ENCODE measurements around the gene MCTP2.

Gene MCTP2

DNA sequence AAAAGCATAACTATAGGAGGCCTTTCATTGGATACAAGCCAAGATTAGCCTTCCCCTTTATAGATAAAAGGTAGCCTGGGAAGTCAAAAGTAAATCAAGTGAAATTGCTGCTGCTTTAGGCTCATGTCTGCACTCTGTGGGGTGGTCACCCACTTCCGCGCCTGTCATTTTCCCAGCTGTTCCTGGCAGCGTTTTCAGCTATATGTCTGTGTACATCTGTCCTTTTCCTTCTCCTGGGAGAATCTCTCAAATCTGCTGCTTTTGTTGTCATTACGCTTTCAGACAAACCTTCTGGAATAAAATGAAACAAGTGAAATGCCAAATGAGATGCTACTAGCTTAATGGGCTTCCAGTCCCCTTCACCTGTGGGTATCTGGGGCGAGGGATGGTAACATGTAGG, 211.8 kb downstream of the MCTP2 start:
- Histone ChIP-seq H3K4me3 (no peak overlapping the region), H3K27me3 (ENCODE audit: low read depth) (no peaks in the 10 kb centered on the region), H3K4me1 (no peaks in the 10 kb centered on the region), H3K9me3 (no peaks in the 10 kb centered on the region), H3K36me3 (replicated peaks) (no peaks in the 10 kb centered on the region)
- DNase-seq (ENCODE audit: low spot score in 2 of 2): no peak
- in situ Hi-C loops (cut with MboI; ENCODE audit: low sequenced_read_pairs): no loop called here

DNA sequence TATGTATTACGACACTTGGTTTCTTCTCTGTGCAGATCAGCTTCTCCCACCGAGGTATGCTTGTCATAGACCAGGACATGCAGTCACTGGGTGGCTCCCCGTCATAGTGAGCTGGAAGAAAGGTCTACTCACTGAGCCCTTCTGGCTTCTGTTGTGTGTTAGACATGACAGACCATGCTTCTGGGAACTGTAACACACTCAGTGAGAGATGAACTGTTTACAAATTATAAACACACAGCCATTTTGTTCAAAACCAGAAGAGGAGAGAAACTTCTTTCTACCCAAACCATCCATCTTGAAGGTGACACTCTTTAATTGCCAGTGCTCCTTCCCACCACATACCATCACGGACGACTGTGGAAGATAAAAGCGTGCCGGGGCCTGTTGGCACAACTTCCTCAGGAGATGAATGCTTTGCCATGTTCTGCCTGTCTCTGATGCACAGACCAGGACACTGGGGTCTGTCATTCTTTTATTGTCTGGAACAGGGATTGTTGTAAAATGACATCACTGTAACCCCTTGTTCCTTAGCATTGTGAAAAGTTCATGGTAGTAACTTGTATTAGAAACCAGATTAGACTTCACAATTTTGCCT, 214.3 kb downstream of the MCTP2 start:
- Histone ChIP-seq H3K4me1 (no peaks in the 10 kb centered on the region), H3K27me3 (ENCODE audit: low read depth) (no peaks in the 10 kb centered on the region), H3K4me3 (no peak overlapping the region), H3K9me3 (no peaks in the 10 kb centered on the region), H3K36me3 (replicated peaks) (no peaks in the 10 kb centered on the region)
- DNase-seq (ENCODE audit: low spot score in 2 of 2): no peak
- in situ Hi-C loops (cut with MboI; ENCODE audit: low sequenced_read_pairs): no loop called here

DNA sequence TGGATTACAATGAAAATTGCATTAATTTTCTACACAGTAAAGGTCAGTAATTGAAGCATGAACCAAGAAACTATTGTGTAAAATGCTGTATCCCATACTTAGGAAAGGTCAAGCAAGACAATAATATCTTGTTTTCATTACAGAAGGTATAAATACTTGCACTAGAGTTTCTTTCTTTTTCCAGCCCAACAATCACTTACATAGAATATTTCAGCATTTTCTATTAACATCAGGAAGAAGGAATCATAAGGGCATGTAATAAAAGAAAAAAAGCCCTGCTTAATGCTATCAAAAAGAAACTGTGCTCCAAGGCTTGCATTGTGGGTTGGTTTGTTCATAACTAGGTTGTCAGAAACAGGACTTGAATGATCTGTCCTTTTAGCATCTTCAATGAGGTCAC, 215.1 kb downstream of the MCTP2 start:
- H3K27me3 ChIP-seq (ENCODE audit: low read depth): no peaks in the 10 kb centered on the region
- no peak for DNase-seq (ENCODE audit: low spot score in 2 of 2)
- H3K4me3 ChIP-seq: no peak overlapping the region
- no peaks in the 10 kb centered on the region for H3K36me3 ChIP-seq (replicated peaks)
- H3K4me1 ChIP-seq: no peaks in the 10 kb centered on the region
- in situ Hi-C loops (cut with MboI; ENCODE audit: low sequenced_read_pairs): no loop called here
- H3K9me3 ChIP-seq: no peaks in the 10 kb centered on the region

GRCh38 chr15:94451466-94451865, 220.1 kb downstream of the MCTP2 start:
- Histone ChIP-seq H3K36me3 (replicated peaks) (no peaks in the 10 kb centered on the region), H3K9me3 (no peaks in the 10 kb centered on the region), H3K4me3 (no peak overlapping the region), H3K4me1 (no peaks in the 10 kb centered on the region), H3K27me3 (ENCODE audit: low read depth) (no peaks in the 10 kb centered on the region)
- no peak for DNase-seq (ENCODE audit: low spot score in 2 of 2)
- in situ Hi-C loops (cut with MboI; ENCODE audit: low sequenced_read_pairs): no loop called here

GRCh38 chr15:94453227-94453988, 222.0 kb downstream of the MCTP2 start:
- Histone ChIP-seq H3K27me3 (ENCODE audit: low read depth) (no peaks in the 10 kb centered on the region), H3K9me3 (no peaks in the 10 kb centered on the region), H3K4me1 (no peaks in the 10 kb centered on the region), H3K36me3 (replicated peaks) (no peaks in the 10 kb centered on the region), H3K4me3 (no peak overlapping the region)
- no peak for DNase-seq (ENCODE audit: low spot score in 2 of 2)
- in situ Hi-C loops (cut with MboI; ENCODE audit: low sequenced_read_pairs): no loop called here

- DNase-seq (ENCODE audit: low spot score in 2 of 2): no peak
Measured at GRCh38 chr15:94455297-94455696, 223.9 kb downstream of the MCTP2 start.

DNA sequence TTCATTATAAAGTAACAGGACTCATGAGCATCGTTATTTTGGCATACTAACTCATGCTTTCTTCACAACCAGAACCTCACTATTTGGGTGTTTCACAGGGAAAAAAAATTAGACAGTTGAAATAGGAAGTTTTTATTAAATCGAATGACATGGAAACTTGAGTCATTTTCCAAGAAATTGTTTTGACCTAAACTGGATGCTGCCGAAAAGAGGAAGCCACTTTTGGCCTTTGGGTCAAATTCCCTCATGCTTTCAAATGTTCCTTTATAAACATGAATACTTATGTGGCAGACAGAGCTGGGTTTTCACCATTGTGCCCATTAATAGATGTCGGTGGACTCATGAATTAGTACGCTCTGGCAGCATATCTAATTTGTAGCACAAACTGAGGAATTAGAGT, 224.9 kb downstream of the MCTP2 start:
- in situ Hi-C loops (cut with MboI; ENCODE audit: low sequenced_read_pairs): no loop called here
- Histone ChIP-seq H3K9me3 (no peaks in the 10 kb centered on the region), H3K4me1 (no peaks in the 10 kb centered on the region), H3K27me3 (ENCODE audit: low read depth) (no peaks in the 10 kb centered on the region), H3K36me3 (replicated peaks) (no peaks in the 10 kb centered on the region), H3K4me3 (no peak overlapping the region)
- no peak for DNase-seq (ENCODE audit: low spot score in 2 of 2)

More at GRCh38 chr15:94455297-94455696, 223.9 kb downstream of the MCTP2 start:
- Histone ChIP-seq H3K27me3 (ENCODE audit: low read depth) (no peaks in the 10 kb centered on the region), H3K9me3 (no peaks in the 10 kb centered on the region), H3K4me1 (no peaks in the 10 kb centered on the region), H3K4me3 (no peak overlapping the region), H3K36me3 (replicated peaks) (no peaks in the 10 kb centered on the region)
- in situ Hi-C loops (cut with MboI; ENCODE audit: low sequenced_read_pairs): no loop called here

GRCh38 chr15:94457661-94458060, 226.3 kb downstream of the MCTP2 start:
- no peak for DNase-seq (ENCODE audit: low spot score in 2 of 2)
- no peaks in the 10 kb centered on the region for H3K27me3 ChIP-seq (ENCODE audit: low read depth)
- in situ Hi-C loops (cut with MboI; ENCODE audit: low sequenced_read_pairs): no loop called here
- H3K4me1 ChIP-seq: no peaks in the 10 kb centered on the region
- no peaks in the 10 kb centered on the region for H3K9me3 ChIP-seq
- H3K4me3 ChIP-seq: no peak overlapping the region
- no peaks in the 10 kb centered on the region for H3K36me3 ChIP-seq (replicated peaks)

DNA sequence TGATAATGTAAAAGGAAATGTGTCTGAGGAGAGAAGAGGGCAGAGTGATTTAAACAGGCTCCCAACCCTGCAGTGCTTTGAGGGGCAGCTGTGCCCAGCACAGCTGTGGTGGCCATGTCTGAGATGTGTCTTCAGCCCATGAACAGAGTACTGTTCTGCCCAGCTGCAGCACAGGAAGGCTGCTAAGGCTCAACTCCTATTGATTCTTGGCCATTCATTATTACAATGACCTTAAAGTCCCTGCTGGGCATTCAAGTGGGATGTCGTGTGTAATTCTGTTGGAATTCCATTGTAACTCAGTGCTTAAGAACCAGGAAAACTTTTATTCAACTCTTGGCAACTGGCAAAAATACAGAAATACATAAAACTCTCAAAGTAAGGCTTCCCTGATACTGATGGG, 229.3 kb downstream of the MCTP2 start:
- in situ Hi-C loops (cut with MboI; ENCODE audit: low sequenced_read_pairs): no loop called here
- no peak for DNase-seq (ENCODE audit: low spot score in 2 of 2)
- no peaks in the 10 kb centered on the region for H3K9me3 ChIP-seq
- no peaks in the 10 kb centered on the region for H3K27me3 ChIP-seq (ENCODE audit: low read depth)
- H3K36me3 ChIP-seq (replicated peaks): no peaks in the 10 kb centered on the region
- H3K4me3 ChIP-seq: no peak overlapping the region
- no peaks in the 10 kb centered on the region for H3K4me1 ChIP-seq

DNA sequence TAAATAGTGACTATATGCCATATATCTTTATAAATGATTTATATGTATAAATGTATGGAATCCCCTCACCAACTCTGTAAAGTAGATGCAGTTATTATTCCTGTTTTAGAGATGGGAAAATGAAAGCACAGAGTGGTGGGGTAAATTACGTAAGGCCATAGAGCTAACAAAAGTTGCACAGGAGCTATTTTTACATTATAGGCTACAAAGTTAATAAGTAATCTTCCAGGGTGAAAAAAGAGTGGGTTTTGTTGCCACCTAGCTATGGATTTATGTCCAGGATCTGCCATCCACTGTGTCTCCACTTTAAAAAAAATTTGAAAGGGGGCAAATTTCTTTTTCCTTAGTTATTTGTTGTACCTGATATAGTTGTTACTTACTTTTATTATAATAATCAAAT, 235.7 kb downstream of the MCTP2 start:
- Histone ChIP-seq H3K4me1 (no peaks in the 10 kb centered on the region), H3K4me3 (no peak overlapping the region), H3K9me3 (no peaks in the 10 kb centered on the region), H3K27me3 (ENCODE audit: low read depth) (no peaks in the 10 kb centered on the region), H3K36me3 (replicated peaks) (no peaks in the 10 kb centered on the region)
- no peak for DNase-seq (ENCODE audit: low spot score in 2 of 2)
- in situ Hi-C loops (cut with MboI; ENCODE audit: low sequenced_read_pairs): no loop called here

DNA sequence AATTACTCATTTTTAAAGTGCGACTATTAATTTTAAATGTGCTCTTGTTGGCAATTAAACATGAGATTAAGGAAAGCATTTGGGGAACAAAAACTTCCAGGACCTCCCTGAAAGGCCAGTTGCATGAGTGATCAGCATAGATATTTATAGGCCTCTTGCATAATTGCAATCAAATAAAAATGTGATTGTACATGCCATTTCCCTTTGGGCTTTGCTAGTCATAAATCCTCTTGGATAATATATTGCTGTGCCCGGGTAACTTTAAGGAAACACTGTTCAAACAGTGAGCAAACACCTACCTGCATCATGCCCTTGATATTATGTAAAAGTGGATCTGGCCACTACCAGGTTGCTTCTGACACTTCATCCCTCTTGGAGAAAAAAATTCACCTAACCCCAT, 239.1 kb downstream of the MCTP2 start:
- in situ Hi-C loops (cut with MboI; ENCODE audit: low sequenced_read_pairs): no loop called here
- no peaks in the 10 kb centered on the region for H3K27me3 ChIP-seq (ENCODE audit: low read depth)
- H3K4me3 ChIP-seq: no peak overlapping the region
- no peak for DNase-seq (ENCODE audit: low spot score in 2 of 2)
- H3K4me1 ChIP-seq: no peaks in the 10 kb centered on the region
- H3K36me3 ChIP-seq (replicated peaks): no peaks in the 10 kb centered on the region
- H3K9me3 ChIP-seq: no peaks in the 10 kb centered on the region

DNA sequence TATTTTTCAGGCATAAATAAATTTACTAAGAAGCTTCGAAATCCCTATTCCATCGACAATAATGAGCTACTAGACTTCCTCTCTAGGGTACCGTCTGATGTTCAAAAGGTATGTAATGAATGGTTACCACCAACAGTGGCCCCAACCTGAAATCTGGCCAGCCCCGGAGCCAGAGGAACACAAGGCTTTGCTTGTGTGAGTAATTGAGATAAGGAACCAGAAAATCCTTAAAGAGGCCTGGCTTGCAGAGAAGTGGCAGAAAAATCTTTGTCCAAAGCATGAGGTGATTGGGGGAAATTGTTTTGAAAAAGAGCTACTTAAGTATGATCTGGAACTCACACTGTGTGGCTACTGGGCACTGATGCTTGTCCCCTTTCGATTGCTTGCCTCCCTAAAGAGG, 245.3 kb downstream of the MCTP2 start:
- H3K9me3 ChIP-seq: no peaks in the 10 kb centered on the region
- no peaks in the 10 kb centered on the region for H3K4me1 ChIP-seq
- H3K36me3 ChIP-seq (replicated peaks): no peaks in the 10 kb centered on the region
- in situ Hi-C loops (cut with MboI; ENCODE audit: low sequenced_read_pairs): no loop called here
- no peak overlapping the region for H3K4me3 ChIP-seq
- no peak for DNase-seq (ENCODE audit: low spot score in 2 of 2)
- H3K27me3 ChIP-seq (ENCODE audit: low read depth): no peaks in the 10 kb centered on the region

DNA sequence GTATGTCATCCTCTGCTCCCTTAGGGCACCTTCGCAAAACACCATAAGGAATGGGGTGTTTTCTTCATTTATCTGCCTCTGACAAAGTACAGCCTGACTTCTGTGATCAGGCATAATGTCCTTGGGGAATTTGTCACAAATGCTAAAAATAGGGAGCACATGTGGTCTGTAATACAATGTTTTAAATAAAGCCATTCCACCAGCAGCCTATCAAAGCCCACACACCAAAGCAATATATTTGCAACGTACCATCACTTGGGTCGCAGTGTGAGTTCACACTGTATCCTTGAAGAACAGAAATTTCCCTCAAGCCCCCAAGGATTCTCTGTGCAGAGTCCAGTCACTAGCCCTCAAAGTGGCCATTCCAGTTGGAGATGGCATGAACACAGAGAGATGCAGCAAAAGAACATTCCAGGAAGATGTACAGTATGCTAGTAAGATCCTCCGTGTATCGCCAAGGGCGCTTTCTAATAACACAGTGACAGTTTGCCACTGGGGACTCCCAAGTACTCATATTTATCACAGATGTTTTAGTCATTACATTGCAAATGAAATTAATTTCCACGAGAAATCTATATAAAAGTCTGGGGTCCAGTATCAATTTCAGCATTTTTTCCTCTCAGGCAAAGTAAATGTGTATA, 246.7 kb downstream of the MCTP2 start:
- H3K36me3 ChIP-seq (replicated peaks): no peaks in the 10 kb centered on the region
- in situ Hi-C loops (cut with MboI; ENCODE audit: low sequenced_read_pairs): no loop called here

DNA sequence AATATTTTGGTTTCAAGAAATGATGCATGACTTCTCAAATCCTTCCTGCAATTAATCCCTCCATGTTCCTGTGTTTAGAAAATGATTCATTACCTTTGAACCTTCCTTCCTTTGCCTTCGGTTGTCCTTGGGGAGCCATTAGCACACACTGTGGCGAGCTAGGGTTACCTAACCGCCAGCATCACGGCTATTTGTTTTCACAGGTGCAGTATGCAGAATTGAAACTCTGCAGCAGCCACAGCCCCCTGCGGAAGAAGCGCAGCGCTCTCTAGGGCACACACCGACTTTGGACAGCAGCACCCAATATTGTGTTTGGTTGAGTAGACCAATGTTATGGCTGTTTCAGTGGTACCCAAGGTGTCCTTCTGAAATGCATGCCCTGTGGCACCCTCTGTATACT, 247.4 kb downstream of the MCTP2 start:
- DNase-seq (ENCODE audit: low spot score in 2 of 2): no peak
- Histone ChIP-seq H3K4me1 (no peaks in the 10 kb centered on the region), H3K4me3 (no peak overlapping the region), H3K9me3 (no peaks in the 10 kb centered on the region), H3K27me3 (ENCODE audit: low read depth) (no peaks in the 10 kb centered on the region), H3K36me3 (replicated peaks) (no peaks in the 10 kb centered on the region)
- in situ Hi-C loops (cut with MboI; ENCODE audit: low sequenced_read_pairs): no loop called here

More for the DNA sequence above, 246.7 kb downstream of the MCTP2 start:
- H3K4me3 ChIP-seq: no peak overlapping the region
- H3K9me3 ChIP-seq: no peaks in the 10 kb centered on the region
- H3K27me3 ChIP-seq (ENCODE audit: low read depth): no peaks in the 10 kb centered on the region
- no peaks in the 10 kb centered on the region for H3K4me1 ChIP-seq
- no peak for DNase-seq (ENCODE audit: low spot score in 2 of 2)

All from HAP-1 (cell line).